ENCODE data around the gene FHOD3.

DNA sequence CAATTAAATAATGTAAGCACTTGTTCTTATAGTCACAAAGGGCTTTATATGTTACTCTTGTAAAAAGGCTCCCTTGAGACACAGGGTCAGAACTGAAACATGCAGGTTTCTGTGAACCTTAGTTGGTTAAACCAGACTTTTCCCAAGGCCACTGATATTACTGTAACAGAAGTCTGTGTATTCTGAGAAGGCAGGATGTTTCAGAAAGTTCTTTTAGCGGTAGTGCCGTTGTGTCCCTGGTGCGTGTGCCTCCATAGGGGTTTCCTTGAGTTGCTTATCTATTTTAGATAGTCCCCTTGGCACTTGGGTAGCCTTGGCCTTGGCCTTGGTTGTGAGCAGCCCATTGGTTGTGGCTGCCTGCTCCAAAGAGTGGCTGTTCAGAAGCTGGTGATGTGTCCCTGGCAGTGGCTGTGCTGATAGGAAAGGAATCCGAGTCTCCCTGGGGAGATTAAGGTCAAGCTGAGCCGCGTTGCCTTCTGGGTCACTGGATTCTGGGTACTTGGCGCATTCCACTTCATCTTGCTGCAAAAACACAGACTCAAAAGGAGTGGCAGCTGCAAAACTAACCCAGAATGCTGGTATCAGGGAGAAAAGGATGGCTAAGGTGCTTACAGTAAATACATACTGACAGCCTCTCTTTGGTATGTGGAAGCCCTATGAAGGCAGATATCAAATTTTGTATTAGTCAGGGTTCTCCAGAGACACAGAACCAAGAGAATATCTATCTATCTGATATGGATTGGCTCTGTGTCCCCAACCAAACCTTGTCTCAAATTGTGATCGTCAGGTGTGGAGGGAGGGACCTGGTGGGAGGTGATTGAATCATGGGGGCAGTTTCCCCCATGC, 69.7 kb downstream of the FHOD3 start:
- TF ChIP-seq CTCF (IDR thresholded peaks at IDR 0.05; ENCODE audit: low read length): no peak
- TF ChIP-seq EZH2 (optimal IDR thresholded peaks at IDR 0.05; ENCODE audit: low read depth, low read length): no peak

All from MM.1S (cell line).